ENCODE results near the gene TMED1.

DNA sequence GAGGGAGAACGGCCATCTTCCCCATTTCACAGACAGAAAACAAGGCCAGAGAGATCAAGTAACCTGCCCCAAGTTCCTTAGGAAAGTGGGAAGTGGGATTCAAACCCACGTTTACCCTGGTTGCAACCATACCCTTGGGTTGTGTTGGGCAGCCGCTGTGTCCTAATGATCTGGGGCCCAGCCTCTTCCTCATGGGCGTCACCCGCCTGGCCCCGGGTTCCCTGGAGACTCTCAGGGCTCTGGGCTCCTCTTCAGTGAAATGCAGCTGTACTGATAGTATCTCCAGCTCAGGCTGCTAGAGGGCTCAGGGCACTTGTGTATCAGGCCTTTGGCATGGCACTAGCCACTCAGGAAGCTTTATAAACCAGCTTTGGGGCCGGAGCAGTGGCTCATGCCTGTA is 9.8 kb downstream of the TMED1 start:
- no peak for TF ChIP-seq POLR2AphosphoS5 (IDR thresholded peaks at IDR 0.05; ENCODE audit: insufficient read depth, low read depth, low read length)
- no peak for TF ChIP-seq POLR2A (IDR thresholded peaks at IDR 0.05; ENCODE audit: low read depth, low read length)
- TF ChIP-seq, protein P1, sequence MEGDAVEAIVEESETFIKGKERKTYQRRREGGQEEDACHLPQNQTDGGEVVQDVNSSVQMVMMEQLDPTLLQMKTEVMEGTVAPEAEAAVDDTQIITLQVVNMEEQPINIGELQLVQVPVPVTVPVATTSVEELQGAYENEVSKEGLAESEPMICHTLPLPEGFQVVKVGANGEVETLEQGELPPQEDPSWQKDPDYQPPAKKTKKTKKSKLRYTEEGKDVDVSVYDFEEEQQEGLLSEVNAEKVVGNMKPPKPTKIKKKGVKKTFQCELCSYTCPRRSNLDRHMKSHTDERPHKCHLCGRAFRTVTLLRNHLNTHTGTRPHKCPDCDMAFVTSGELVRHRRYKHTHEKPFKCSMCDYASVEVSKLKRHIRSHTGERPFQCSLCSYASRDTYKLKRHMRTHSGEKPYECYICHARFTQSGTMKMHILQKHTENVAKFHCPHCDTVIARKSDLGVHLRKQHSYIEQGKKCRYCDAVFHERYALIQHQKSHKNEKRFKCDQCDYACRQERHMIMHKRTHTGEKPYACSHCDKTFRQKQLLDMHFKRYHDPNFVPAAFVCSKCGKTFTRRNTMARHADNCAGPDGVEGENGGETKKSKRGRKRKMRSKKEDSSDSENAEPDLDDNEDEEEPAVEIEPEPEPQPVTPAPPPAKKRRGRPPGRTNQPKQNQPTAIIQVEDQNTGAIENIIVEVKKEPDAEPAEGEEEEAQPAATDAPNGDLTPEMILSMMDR (IDR thresholded peaks at IDR 0.05; ENCODE audit: extremely low read depth in 1 of 2, insufficient read depth in 1 of 2, low read depth in 1 of 2, low read length in 2 of 2), result no peak
- no peak for TF ChIP-seq EZH2 (IDR thresholded peaks at IDR 0.05; ENCODE audit: borderline replicate concordance, low read depth, low read length, severe bottlenecking)
- TF ChIP-seq, protein P2, sequence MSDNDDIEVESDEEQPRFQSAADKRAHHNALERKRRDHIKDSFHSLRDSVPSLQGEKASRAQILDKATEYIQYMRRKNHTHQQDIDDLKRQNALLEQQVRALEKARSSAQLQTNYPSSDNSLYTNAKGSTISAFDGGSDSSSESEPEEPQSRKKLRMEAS (IDR thresholded peaks at IDR 0.05; ENCODE audit: insufficient read depth, insufficient read length), result no peak
- no peak for TF ChIP-seq JUN (IDR thresholded peaks at IDR 0.05; ENCODE audit: borderline replicate concordance, insufficient read depth, insufficient read length, low read depth)

Measured in endothelial cell of umbilical vein (primary cell).